H1 (cell line): ENCODE results near the gene OOSP2. TPM values are rescaled to one million over a fixed set of nuclear protein-coding genes. Genes with fewer than 3 reads are reported as not detected.

Experiments
- CHD2 ChIP-seq: IDR thresholded peaks from 2 replicates; pipeline ENCODE4 v1.6.1; 2012; ENCODE audit warnings: low read length, improper control_type of control experiment
- CTBP2 ChIP-seq: IDR thresholded peaks from 2 replicates; pipeline ENCODE4 v1.7.0; 2011; ENCODE audit warnings: borderline replicate concordance, mild to moderate bottlenecking, moderate library complexity, mixed read lengths, low read length; ENCODE audit not compliant: insufficient read depth, insufficient read length
- KDM5A ChIP-seq: fragments of 200-600 bp; IDR thresholded peaks from 2 replicates; pipeline ENCODE4 v1.7.1; 2012; ENCODE audit warnings: mild to moderate bottlenecking, low read length, inconsistent platforms, mixed read lengths
- NRF1 ChIP-seq: IDR thresholded peaks from 2 replicates; pipeline ENCODE4 v1.6.1; 2011; ENCODE audit warnings: mild to moderate bottlenecking, low read depth, low read length, improper control_type of control experiment
- RAD21 ChIP-seq, 2 experiments: IDR thresholded peaks in 1 of 2; conservative IDR thresholded peaks in 1 of 2; 2 replicates each; pipeline ENCODE4 v1.6.1; 2011; ENCODE audit warnings: low read depth in 2 of 2, low read length in 2 of 2, improper control_type of control experiment in 1 of 2, inconsistent platforms in 1 of 2, mild to moderate bottlenecking in 1 of 2, moderate library complexity in 1 of 2
- SIRT6 ChIP-seq: IDR thresholded peaks from one replicate; pipeline ENCODE4 v1.7.1; 2012; ENCODE audit warnings: low read length, inconsistent platforms
- SP2 ChIP-seq: IDR thresholded peaks from 2 replicates; pipeline ENCODE4 v1.6.1; 2012; ENCODE audit warnings: mild to moderate bottlenecking, low read length, inconsistent platforms
- SRF ChIP-seq: IDR thresholded peaks from 2 replicates; pipeline ENCODE4 v1.6.1; 2011; ENCODE audit warnings: mild to moderate bottlenecking, low read depth, low read length, moderate library complexity
- YY1 ChIP-seq: IDR thresholded peaks from 2 replicates; pipeline ENCODE4 v1.6.1; 2011; ENCODE audit warnings: low read depth, mild to moderate bottlenecking, low read length
- polyA plus RNA-seq, 7 experiments: library from polyadenylated mRNA; depleted of rRNA in 3 of 7; stranded (reverse) in 5 of 7; unstranded in 2 of 7; fragments of >200 nt in 5 of 7; fragments of 200-250 nt in 2 of 7; gene quantifications; 1 replicate in 5 of 7; 2 replicates in 1 of 7; 4 replicates in 1 of 7; pipeline versions ENCODE4 v1.2.1 to v1.2.3, GENCODE V29; 2011 to 2013; ENCODE audit warnings: missing spikeins in 2 of 7, mixed read lengths in 2 of 7
- total RNA-seq: library from RNA; stranded (reverse); fragmentation: NEBNext Ultra II Directional; extraction: Animal tissue kit (Norgen Biotek cat#: 25700); gene quantifications from 2 replicates; pipeline ENCODE4 v1.2.1, GENCODE V29; 2021
- TF ChIP-seq, protein P1 (sequence below): fragments of 300-600 bp; sonication (generic); IDR thresholded peaks from 2 replicates; pipeline ENCODE4 v1.7.1; 2012; ENCODE audit warnings: low read length, moderate library complexity, mild to moderate bottlenecking, inconsistent platforms; ENCODE audit not compliant: insufficient replicate concordance
- TF ChIP-seq, protein P2 (sequence below): IDR thresholded peaks from 2 replicates; pipeline ENCODE4 v1.6.1; 2012; ENCODE audit warnings: low read length, inconsistent platforms

The OOSP2 gene
- total and polyA plus RNA-seq, 2 of the 8 experiments (the other 6 are each of a cell fraction or from before 2014, with no cell fraction given), result not detected

DNA sequence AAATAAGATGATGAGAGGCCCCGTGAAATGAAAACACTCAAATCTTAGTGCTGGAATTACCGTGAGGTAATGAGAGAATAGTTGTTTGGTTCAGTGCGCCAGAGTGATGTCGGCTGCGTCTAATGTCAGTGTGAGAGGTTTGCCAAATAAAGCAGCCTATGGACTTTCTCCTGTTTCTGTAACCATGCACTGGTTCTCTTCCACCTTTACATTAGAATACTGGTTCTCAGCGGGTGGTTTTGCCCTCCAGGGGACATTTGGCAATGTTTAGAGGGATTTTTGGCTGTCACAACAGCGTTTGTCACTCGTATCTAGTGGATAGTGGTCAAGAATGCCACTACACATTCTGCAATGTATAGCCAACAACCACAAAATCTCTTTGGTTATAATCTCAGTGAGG lies 22.2 kb upstream of the OOSP2 start (continued):
- TF ChIP-seq, protein P1, sequence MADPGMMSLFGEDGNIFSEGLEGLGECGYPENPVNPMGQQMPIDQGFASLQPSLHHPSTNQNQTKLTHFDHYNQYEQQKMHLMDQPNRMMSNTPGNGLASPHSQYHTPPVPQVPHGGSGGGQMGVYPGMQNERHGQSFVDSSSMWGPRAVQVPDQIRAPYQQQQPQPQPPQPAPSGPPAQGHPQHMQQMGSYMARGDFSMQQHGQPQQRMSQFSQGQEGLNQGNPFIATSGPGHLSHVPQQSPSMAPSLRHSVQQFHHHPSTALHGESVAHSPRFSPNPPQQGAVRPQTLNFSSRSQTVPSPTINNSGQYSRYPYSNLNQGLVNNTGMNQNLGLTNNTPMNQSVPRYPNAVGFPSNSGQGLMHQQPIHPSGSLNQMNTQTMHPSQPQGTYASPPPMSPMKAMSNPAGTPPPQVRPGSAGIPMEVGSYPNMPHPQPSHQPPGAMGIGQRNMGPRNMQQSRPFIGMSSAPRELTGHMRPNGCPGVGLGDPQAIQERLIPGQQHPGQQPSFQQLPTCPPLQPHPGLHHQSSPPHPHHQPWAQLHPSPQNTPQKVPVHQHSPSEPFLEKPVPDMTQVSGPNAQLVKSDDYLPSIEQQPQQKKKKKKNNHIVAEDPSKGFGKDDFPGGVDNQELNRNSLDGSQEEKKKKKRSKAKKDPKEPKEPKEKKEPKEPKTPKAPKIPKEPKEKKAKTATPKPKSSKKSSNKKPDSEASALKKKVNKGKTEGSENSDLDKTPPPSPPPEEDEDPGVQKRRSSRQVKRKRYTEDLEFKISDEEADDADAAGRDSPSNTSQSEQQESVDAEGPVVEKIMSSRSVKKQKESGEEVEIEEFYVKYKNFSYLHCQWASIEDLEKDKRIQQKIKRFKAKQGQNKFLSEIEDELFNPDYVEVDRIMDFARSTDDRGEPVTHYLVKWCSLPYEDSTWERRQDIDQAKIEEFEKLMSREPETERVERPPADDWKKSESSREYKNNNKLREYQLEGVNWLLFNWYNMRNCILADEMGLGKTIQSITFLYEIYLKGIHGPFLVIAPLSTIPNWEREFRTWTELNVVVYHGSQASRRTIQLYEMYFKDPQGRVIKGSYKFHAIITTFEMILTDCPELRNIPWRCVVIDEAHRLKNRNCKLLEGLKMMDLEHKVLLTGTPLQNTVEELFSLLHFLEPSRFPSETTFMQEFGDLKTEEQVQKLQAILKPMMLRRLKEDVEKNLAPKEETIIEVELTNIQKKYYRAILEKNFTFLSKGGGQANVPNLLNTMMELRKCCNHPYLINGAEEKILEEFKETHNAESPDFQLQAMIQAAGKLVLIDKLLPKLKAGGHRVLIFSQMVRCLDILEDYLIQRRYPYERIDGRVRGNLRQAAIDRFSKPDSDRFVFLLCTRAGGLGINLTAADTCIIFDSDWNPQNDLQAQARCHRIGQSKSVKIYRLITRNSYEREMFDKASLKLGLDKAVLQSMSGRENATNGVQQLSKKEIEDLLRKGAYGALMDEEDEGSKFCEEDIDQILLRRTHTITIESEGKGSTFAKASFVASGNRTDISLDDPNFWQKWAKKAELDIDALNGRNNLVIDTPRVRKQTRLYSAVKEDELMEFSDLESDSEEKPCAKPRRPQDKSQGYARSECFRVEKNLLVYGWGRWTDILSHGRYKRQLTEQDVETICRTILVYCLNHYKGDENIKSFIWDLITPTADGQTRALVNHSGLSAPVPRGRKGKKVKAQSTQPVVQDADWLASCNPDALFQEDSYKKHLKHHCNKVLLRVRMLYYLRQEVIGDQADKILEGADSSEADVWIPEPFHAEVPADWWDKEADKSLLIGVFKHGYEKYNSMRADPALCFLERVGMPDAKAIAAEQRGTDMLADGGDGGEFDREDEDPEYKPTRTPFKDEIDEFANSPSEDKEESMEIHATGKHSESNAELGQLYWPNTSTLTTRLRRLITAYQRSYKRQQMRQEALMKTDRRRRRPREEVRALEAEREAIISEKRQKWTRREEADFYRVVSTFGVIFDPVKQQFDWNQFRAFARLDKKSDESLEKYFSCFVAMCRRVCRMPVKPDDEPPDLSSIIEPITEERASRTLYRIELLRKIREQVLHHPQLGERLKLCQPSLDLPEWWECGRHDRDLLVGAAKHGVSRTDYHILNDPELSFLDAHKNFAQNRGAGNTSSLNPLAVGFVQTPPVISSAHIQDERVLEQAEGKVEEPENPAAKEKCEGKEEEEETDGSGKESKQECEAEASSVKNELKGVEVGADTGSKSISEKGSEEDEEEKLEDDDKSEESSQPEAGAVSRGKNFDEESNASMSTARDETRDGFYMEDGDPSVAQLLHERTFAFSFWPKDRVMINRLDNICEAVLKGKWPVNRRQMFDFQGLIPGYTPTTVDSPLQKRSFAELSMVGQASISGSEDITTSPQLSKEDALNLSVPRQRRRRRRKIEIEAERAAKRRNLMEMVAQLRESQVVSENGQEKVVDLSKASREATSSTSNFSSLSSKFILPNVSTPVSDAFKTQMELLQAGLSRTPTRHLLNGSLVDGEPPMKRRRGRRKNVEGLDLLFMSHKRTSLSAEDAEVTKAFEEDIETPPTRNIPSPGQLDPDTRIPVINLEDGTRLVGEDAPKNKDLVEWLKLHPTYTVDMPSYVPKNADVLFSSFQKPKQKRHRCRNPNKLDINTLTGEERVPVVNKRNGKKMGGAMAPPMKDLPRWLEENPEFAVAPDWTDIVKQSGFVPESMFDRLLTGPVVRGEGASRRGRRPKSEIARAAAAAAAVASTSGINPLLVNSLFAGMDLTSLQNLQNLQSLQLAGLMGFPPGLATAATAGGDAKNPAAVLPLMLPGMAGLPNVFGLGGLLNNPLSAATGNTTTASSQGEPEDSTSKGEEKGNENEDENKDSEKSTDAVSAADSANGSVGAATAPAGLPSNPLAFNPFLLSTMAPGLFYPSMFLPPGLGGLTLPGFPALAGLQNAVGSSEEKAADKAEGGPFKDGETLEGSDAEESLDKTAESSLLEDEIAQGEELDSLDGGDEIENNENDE, result no peak
- TF ChIP-seq YY1 (no peak), SIRT6 (no peak), NRF1 (no peak), KDM5A (no peak), SP2 (no peak), CHD2 (no peak), CTBP2 (no peak), SRF (no peak), RAD21 (IDR thresholded peaks at IDR 0.05 in 1 of 2, conservative IDR thresholded peaks at IDR 0.05 in 1 of 2; ENCODE audit: low read depth in 2 of 2, low read length in 2 of 2) (no peak)
- TF ChIP-seq, protein P2, sequence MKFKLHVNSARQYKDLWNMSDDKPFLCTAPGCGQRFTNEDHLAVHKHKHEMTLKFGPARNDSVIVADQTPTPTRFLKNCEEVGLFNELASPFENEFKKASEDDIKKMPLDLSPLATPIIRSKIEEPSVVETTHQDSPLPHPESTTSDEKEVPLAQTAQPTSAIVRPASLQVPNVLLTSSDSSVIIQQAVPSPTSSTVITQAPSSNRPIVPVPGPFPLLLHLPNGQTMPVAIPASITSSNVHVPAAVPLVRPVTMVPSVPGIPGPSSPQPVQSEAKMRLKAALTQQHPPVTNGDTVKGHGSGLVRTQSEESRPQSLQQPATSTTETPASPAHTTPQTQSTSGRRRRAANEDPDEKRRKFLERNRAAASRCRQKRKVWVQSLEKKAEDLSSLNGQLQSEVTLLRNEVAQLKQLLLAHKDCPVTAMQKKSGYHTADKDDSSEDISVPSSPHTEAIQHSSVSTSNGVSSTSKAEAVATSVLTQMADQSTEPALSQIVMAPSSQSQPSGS, result no peak
- TF ChIP-seq, all 59 proteins: peak for 0
